ENCODE results near the gene SCYGR4. TPM values are rescaled to one million over a fixed set of nuclear protein-coding genes. Genes with fewer than 3 reads are reported as not detected.
"Not testable (repeated sequence)": the region's sequence is repeated elsewhere in the genome, so short reads cannot be mapped to it uniquely, and the experiment has no call there.

Gene SCYGR4
- total RNA-seq, 2 experiments from 2014 or later = not detected

- H3K9me3 Mint-ChIP-seq = no peaks in the 10 kb centered on the region
- H3K27ac Mint-ChIP-seq = no peak overlapping the region
- H3K27me3 Mint-ChIP-seq = peaks cover 24% of the 10 kb centered on the region
- H3K36me3 Mint-ChIP-seq = no peaks in the 10 kb centered on the region
- H3K4me3 Mint-ChIP-seq = no peak overlapping the region
- DNase-seq = no peak
- H3K4me1 Mint-ChIP-seq = peaks cover 2% of the 10 kb centered on the region
These were observed 12.1 kb downstream of the SCYGR4 start for GRCh38 chr2:227629435-227629834.

- peaks cover 2% of the 10 kb centered on the region for H3K4me1 Mint-ChIP-seq
- H3K27me3 Mint-ChIP-seq = peaks cover 24% of the 10 kb centered on the region
These were observed 13.0 kb downstream of the SCYGR4 start for GRCh38 chr2:227630322-227630721.

GRCh38 chr2:227632827-227633226 lies 15.5 kb downstream of the SCYGR4 start:
- Mint-ChIP-seq H3K36me3 (no peaks in the 10 kb centered on the region), H3K27ac (no peak overlapping the region), H3K9me3 (no peaks in the 10 kb centered on the region), H3K4me3 (no peak overlapping the region), H3K4me1 (peaks cover under 1% of the 10 kb centered on the region), H3K27me3 (peaks cover 24% of the 10 kb centered on the region)
- DNase-seq = no peak

More at GRCh38 chr2:227630322-227630721, 13.0 kb downstream of the SCYGR4 start:
- no peaks in the 10 kb centered on the region for H3K36me3 Mint-ChIP-seq
- H3K9me3 Mint-ChIP-seq = no peaks in the 10 kb centered on the region
- no peak overlapping the region for H3K4me3 Mint-ChIP-seq
- no peak overlapping the region for H3K27ac Mint-ChIP-seq
- no peak for DNase-seq

GRCh38 chr2:227634201-227634600 lies 16.9 kb downstream of the SCYGR4 start:
- no peaks in the 10 kb centered on the region for H3K4me1 Mint-ChIP-seq
- no peak overlapping the region for H3K4me3 Mint-ChIP-seq
- H3K27me3 Mint-ChIP-seq = peaks cover 21% of the 10 kb centered on the region
- no peaks in the 10 kb centered on the region for H3K36me3 Mint-ChIP-seq
- H3K27ac Mint-ChIP-seq = no peak overlapping the region
- no peak for DNase-seq
- no peaks in the 10 kb centered on the region for H3K9me3 Mint-ChIP-seq

- H3K36me3 Mint-ChIP-seq = no peaks in the 10 kb centered on the region
- no peaks in the 10 kb centered on the region for H3K9me3 Mint-ChIP-seq
- DNase-seq = no peak
- no peak overlapping the region for H3K4me3 Mint-ChIP-seq
- no peaks in the 10 kb centered on the region for H3K4me1 Mint-ChIP-seq
- no peak overlapping the region for H3K27ac Mint-ChIP-seq
- H3K27me3 Mint-ChIP-seq = no peaks in the 10 kb centered on the region
These were observed 25.4 kb downstream of the SCYGR4 start for GRCh38 chr2:227642656-227643055.

- no peak overlapping the region for H3K27ac Mint-ChIP-seq
- H3K36me3 Mint-ChIP-seq = no peaks in the 10 kb centered on the region
- H3K4me1 Mint-ChIP-seq = no peaks in the 10 kb centered on the region
- no peaks in the 10 kb centered on the region for H3K9me3 Mint-ChIP-seq
- no peak overlapping the region for H3K4me3 Mint-ChIP-seq
- DNase-seq = no peak
- H3K27me3 Mint-ChIP-seq = peaks cover 2% of the 10 kb centered on the region
These were observed 26.8 kb downstream of the SCYGR4 start for GRCh38 chr2:227643990-227644551.

GRCh38 chr2:227653419-227653818 lies 36.1 kb downstream of the SCYGR4 start:
- no peak for DNase-seq
- Mint-ChIP-seq H3K9me3 (no peaks in the 10 kb centered on the region), H3K27ac (no peak overlapping the region), H3K4me1 (peaks cover 3% of the 10 kb centered on the region), H3K27me3 (peaks cover 10% of the 10 kb centered on the region), H3K36me3 (no peaks in the 10 kb centered on the region), H3K4me3 (no peak overlapping the region)

- Mint-ChIP-seq H3K4me1 (peaks cover 3% of the 10 kb centered on the region), H3K27ac (no peak overlapping the region), H3K4me3 (no peak overlapping the region), H3K9me3 (no peaks in the 10 kb centered on the region), H3K27me3 (peaks cover 5% of the 10 kb centered on the region), H3K36me3 (no peaks in the 10 kb centered on the region)
- no peak for DNase-seq
These were observed 37.1 kb downstream of the SCYGR4 start for GRCh38 chr2:227654426-227654825.

GRCh38 chr2:227655454-227655853 lies 38.2 kb downstream of the SCYGR4 start:
- DNase-seq = no peak
- Mint-ChIP-seq H3K4me1 (peaks cover 3% of the 10 kb centered on the region), H3K27me3 (peaks cover 5% of the 10 kb centered on the region), H3K27ac (no peak overlapping the region), H3K36me3 (no peaks in the 10 kb centered on the region), H3K9me3 (no peaks in the 10 kb centered on the region), H3K4me3 (no peak overlapping the region)

GRCh38 chr2:227657199-227657845 lies 40.0 kb downstream of the SCYGR4 start:
- Mint-ChIP-seq H3K36me3 (no peaks in the 10 kb centered on the region), H3K27me3 (peaks cover 5% of the 10 kb centered on the region), H3K4me3 (no peak overlapping the region), H3K4me1 (peaks cover 3% of the 10 kb centered on the region), H3K9me3 (no peaks in the 10 kb centered on the region), H3K27ac (no peak overlapping the region)
- DNase-seq = no peak

GRCh38 chr2:227661025-227661649 lies 43.8 kb downstream of the SCYGR4 start:
- Mint-ChIP-seq H3K9me3 (no peaks in the 10 kb centered on the region), H3K27ac (no peak overlapping the region), H3K27me3 (peaks cover 5% of the 10 kb centered on the region)

GRCh38 chr2:227661827-227662226 lies 44.5 kb downstream of the SCYGR4 start:
- Mint-ChIP-seq H3K27ac (no peak overlapping the region), H3K4me1 (no peaks in the 10 kb centered on the region), H3K27me3 (peaks cover 5% of the 10 kb centered on the region), H3K36me3 (no peaks in the 10 kb centered on the region), H3K4me3 (no peak overlapping the region), H3K9me3 (no peaks in the 10 kb centered on the region)
- no peak for DNase-seq

More at GRCh38 chr2:227661025-227661649, 43.8 kb downstream of the SCYGR4 start:
- no peak for DNase-seq
- no peaks in the 10 kb centered on the region for H3K36me3 Mint-ChIP-seq
- H3K4me3 Mint-ChIP-seq = no peak overlapping the region
- no peaks in the 10 kb centered on the region for H3K4me1 Mint-ChIP-seq

- H3K4me3 Mint-ChIP-seq = no peak overlapping the region
- H3K27me3 Mint-ChIP-seq = peaks cover 6% of the 10 kb centered on the region
- no peak overlapping the region for H3K27ac Mint-ChIP-seq
- no peaks in the 10 kb centered on the region for H3K4me1 Mint-ChIP-seq
- H3K9me3 Mint-ChIP-seq = no peaks in the 10 kb centered on the region
- H3K36me3 Mint-ChIP-seq = no peaks in the 10 kb centered on the region
- no peak for DNase-seq
These were observed 48.1 kb downstream of the SCYGR4 start for GRCh38 chr2:227665189-227665940.

- not testable (repeated sequence) for H3K4me3 Mint-ChIP-seq, H3K36me3 Mint-ChIP-seq, H3K9me3 Mint-ChIP-seq, DNase-seq, H3K27ac Mint-ChIP-seq, H3K4me1 Mint-ChIP-seq, H3K27me3 Mint-ChIP-seq
These were observed 49.4 kb downstream of the SCYGR4 start, which contains the start of gene SCYGR5 for GRCh38 chr2:227666631-227667170. TSS of gene SCYGR5 (plus strand) at chr2:227666804. CDS start at chr2:227666804, 0 bp downstream.

Data from activated naive CD8-positive, alpha-beta T cell treated with anti-CD3 and anti-CD28 coated beads for 36 hours (primary cell).